Ecto neural progenitor cell (in vitro differentiated cells): Measurements from ENCODE around the gene LTO1.
"Not testable (repeated sequence)": the region's sequence is repeated elsewhere in the genome, so short reads cannot be mapped to it uniquely, and the experiment has no call there.

Experiments
- DNase-seq: peaks from one replicate; pipeline ENCODE4 v3.0.0-alpha.2; 2018; ENCODE audit warnings: low spot score

The LTO1 gene

DNA sequence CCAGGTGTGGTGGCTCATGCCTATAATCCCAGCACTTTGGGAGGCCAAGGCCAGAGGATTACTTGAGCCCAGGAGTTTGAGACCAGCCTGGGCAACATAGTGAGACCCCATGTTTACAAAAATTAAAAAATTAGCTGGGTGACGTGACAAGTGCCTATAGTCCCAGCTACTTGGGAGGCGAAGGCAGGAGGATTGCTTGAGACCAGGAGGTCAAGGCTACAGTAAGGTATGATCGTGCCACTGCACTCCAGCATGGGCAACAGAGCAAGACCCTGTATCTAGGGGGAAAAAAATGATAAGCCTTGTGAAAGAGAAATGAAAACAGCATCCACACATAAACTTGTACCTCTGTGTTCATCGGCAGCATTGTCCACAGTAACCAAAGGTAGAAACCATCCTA, 42.3 kb downstream of the LTO1 start:
- no peak for DNase-seq

DNA sequence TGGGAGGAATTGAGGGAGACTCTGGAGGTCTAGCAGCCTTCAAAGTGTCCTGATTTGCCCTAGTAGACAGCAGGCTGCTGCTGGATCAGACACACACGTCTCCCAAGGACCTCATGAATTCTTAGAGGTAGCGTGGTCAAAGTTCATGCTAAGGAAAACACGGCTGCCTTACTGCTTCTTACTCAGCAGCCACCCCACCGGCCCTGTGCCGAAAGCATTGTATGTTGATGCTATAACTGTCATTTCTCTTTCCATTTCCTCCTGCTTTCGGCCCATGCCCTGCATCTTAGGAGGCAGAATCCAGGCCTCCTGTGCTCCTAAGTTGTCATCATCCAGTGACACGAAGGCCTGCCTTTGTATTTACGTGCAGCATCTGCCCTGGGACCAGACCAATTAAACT, 44.7 kb downstream of the LTO1 start:
- no peak for DNase-seq

DNA sequence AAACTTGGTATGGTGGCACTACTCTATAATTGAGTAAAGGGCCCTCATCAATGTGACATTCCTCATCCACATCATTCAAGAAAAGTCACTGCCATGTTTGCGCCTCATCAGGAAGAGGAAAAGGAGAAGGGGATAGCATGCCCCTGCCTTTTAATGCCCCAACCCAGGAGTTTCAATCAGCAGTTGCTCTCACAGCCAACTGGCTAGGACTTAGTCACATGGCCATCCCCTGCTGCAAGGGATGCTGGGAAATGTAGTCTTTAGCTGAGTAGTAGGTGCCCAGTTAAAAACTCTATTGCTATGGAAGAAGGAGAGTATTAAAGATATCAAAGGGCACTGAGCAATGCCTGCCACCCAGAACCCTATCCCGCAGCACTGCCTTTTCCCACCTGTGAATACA, 45.1 kb downstream of the LTO1 start:
- DNase-seq: no peak

DNA sequence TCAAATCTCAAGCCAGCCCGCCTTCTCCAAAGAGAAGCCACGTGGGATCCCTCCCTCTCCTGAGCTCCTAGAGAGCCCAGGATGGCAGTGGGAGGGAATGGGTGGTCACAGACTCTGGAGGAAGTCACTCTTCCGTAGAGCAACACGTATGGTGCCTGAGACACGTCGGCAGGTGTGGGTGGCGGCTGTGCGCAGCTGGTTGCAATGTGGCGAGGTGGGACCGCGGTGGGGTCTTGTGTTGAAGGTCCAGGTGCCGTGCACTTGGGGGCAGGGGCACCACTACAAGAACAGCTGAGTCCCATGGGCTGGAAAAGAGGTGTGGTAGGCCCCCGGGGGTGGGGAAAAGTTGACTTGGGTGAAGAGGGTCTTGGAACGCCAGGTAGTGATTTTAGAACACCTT, 47.6 kb downstream of the LTO1 start:
- DNase-seq: no peak

DNA sequence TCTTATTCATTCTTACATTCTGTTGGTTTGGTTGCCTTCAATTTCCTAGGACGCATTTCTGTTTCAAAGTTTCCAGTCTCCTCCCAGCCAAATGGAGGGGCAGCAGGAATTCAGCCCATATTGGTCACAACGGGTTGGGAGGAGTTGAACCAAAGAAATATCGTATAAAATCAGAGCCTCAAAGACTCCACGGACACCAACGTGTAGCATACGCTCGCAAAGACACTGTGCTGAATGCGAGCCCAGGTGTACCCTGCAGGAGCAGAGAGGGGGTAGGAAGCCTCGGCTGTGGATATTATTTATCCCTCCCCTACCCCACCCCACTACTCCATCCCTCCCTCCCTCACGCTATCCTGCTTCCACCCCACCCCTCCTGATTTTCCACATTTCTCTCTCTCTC, 49.7 kb downstream of the LTO1 start:
- no peak for DNase-seq

DNA sequence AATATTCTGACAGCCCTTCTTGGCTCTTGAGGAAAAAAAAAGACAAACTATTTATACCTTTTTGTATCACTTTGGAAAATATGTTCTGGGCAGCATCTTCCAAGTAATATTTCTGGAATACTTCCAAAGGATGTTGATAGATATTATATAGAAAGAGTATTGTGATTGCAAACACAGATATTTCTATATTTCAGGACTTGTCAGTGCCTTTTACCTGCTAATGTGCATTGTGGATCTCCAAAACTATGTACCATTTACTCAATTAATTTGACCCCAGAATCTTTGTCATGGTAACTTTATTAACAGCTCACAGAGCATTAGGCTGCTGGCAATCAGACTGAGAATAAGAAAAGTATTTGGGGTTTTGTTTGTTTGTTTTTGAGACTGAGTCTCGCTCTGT, 50.9 kb downstream of the LTO1 start:
- DNase-seq: no peak

DNA sequence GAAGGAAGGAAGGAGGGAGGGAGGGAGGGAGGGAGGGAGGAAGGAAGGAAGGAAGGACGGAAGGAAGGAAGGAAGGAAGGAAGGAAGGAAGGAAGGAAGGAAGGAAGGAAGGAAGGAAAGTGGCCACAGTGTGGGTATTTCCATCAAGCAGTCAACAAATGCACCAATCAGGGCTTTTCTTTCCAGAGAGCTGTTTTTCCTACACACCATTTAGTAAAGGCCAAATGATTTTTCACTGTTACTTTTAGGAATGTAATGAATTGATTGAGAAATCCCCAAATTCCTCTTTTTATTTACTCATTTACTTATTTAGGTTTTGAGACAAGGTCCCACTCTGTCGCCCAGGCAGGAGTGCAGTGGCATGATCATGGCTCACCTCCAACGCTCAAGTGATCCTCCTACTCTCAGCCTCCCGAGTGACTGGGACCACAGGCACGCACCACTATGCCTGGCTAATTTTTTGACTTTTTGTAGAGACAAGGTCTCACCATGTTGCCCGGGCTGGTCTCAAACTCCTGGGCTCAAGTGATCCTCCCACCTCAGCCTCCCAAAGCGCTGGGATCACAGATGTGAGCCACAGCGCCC, 53.0 kb downstream of the LTO1 start:
- DNase-seq: not testable (repeated sequence)

DNA sequence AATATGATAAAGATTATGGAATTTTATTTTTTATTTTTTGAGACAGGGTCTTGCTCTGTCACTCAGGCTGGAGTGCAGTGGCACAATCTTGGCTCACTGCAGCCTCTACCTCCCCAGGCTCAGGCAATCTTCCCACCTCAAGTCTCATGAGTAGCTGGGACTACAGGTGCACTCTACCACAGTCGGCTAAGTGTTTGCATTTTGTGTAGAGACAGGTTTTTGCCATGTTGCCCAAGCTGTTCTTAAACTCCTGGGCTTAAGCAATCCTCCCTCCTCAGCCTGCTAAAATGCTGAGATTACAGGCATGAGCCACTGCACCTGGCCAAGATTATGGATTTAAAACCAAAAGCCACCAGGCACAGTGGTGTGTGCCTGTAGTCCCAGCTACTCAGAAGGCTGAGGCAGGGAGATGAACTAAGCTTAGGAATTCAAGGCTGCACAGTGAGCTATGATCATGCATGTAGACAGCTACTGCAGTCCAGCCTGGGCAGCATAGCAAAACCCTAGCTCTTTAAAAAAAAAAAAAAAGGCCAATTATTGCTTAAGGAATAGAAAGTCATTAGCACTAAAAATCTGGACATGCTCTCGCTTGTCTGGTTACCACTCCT, 54.4 kb downstream of the LTO1 start:
- DNase-seq: no peak

DNA sequence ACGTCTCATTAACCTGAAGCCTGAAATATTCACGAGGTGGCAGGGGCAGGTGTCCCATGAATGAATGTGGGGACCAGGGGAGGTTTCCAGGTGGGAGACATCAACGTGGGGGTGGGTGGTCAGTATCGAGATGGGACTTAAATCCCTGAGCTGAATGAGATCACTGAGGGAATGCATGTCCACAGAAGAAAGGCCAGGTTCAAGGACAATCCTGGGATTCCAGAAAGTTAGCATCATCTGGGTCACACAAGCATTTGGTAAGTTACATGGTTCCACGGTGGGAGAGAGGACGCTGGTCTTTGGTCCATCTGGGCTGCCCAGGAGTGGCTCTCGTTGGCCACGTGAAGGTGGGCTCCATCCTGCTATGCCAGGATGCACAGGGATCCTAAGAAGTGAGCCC, 56.9 kb downstream of the LTO1 start:
- DNase-seq: no peak

DNA sequence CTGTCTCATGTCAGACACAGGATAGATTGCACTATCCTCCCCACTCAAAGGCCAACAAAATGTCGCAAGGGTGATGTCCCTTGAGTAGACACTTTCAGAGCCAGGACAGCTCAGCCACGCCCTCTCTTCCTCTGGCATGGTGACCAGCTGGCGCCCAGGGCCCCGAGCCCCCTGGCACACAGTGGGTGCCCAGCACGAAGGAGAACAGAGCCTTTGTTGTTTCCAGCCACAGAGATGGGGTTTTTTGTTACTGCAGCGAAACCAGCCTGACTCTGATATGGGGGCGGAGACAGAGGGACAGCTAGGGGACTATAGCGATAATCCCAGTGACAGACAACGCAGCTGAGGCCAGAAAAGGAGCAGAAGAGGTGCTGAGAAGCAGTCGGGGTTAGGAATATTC, 57.5 kb downstream of the LTO1 start:
- DNase-seq: no peak

DNA sequence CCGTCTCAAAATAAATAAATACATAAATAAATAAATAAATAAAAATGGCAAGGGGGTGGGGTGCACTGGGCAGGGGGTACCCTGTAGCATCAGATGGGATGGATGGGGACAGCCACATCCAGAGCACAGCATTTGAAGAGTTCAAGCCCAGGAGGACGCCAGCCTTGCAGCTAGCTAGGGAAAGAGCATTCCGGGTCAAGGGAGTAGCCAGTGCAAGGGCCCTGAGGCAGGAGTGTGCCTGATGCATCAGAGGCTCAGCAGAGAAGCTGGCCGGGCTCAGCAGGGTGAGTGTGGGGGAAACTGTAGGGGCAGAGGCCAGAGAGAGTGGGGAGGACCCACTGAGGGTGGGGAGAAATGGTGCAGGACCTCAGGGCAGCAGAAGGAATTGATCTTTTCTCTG, 57.9 kb downstream of the LTO1 start:
- no peak for DNase-seq
